Measurements from ENCODE around the gene SEC14L3. TPM values are rescaled to one million over a fixed set of nuclear protein-coding genes. Genes with fewer than 3 reads are reported as not detected.

SEC14L3 gene
- total and polyA plus RNA-seq, 10 of the 15 experiments (the other 5 are each of a cell fraction or from before 2014, with no cell fraction given) = 0.03 TPM; not detected in 9

GRCh38 chr22:30495041-30495784 is 23.4 kb upstream of the SEC14L3 start:
- WGBS (ENCODE audit: insufficient coverage, insufficient replicate concordance, low lambda C conversion rate, missing lambda C conversion rate) = 35% methylated on average over 14 of the region's 14 CpGs
- no peak for FAIRE-seq
- no TSS peak for BruUV-seq (replicated peaks)
- no peak for TF ChIP-seq WRNIP1 (IDR thresholded peaks at IDR 0.05; ENCODE audit: borderline replicate concordance, low read depth, low read length)
- no peaks in the 10 kb centered on the region; a peak in 1 of 4 replicates for H3K27me3 ChIP-seq (replicated peaks in 1 of 2; ENCODE audit: control insufficient read depth in 2 of 2, insufficient read depth in 2 of 2, low read length in 1 of 2)
- H3K4me1 ChIP-seq (ENCODE audit: control insufficient read depth, insufficient read depth, low read length) = no peaks in the 10 kb centered on the region
- no peak overlapping the region for H3K9ac ChIP-seq (ENCODE audit: control insufficient read depth, insufficient read depth, low read length)
- ChIA-PET RAD21 (ENCODE audit: unreplicated experiment) (no interaction called here), SMC1A (ENCODE audit: uncharacterized antibody, unreplicated experiment) (no interaction called here), CTCF (interaction anchor here (0.8 to 2.1 kb wide), 2 partner anchors 9 to 387 kb away, joined by 3 to 5 read pairs; no protein-coding TSS in a partner anchor), POLR2A (no interaction called here)
- H3K4me3 ChIP-seq = no peak overlapping the region
- no peaks in the 10 kb centered on the region for H4K20me1 ChIP-seq (ENCODE audit: control insufficient read depth, insufficient read depth)
- H3K27ac ChIP-seq (ENCODE audit: control insufficient read depth, insufficient read depth) = no peak overlapping the region
- ATAC-seq = no peak
- no peaks in the 10 kb centered on the region for H3K79me2 ChIP-seq (ENCODE audit: control insufficient read depth, insufficient read depth, low read length)
- H2AFZ ChIP-seq (ENCODE audit: control insufficient read depth, low read depth, low read length) = no peak overlapping the region
- H3K9me3 ChIP-seq (replicated peaks; ENCODE audit: control insufficient read depth, insufficient read depth, low read length) = no peaks in the 10 kb centered on the region
- DNase-seq (ENCODE audit: low read depth, low spot score) = no peak
- H3K4me2 ChIP-seq (ENCODE audit: control insufficient read depth, insufficient read depth) = no peak overlapping the region
- intact Hi-C loops (cut with micrococcal nuclease; ENCODE audit: unreplicated experiment) = no loop called here
- no peaks in the 10 kb centered on the region for H3K36me3 ChIP-seq (ENCODE audit: control insufficient read depth in 2 of 2, insufficient read depth in 2 of 2, low read length in 1 of 2)
- in situ Hi-C loops (cut with MboI) = no loop called here

GRCh38 chr22:30492144-30492543 is 20.3 kb upstream of the SEC14L3 start:
- WGBS (ENCODE audit: insufficient coverage, insufficient replicate concordance, low lambda C conversion rate, missing lambda C conversion rate) = 41% methylated on average over 12 of the region's 12 CpGs
- ATAC-seq (no peak), FAIRE-seq (no peak), DNase-seq (ENCODE audit: low read depth, low spot score) (no peak)
- ChIA-PET POLR2A (no interaction called here), RAD21 (ENCODE audit: unreplicated experiment) (no interaction called here), CTCF (no interaction called here), SMC1A (ENCODE audit: uncharacterized antibody, unreplicated experiment) (interaction anchor here (1.2 kb wide), 1 partner anchor 14 kb away, joined by 3 read pairs; no protein-coding TSS in a partner anchor)
- Histone ChIP-seq H3K27ac (ENCODE audit: control insufficient read depth, insufficient read depth) (no peak overlapping the region), H4K20me1 (ENCODE audit: control insufficient read depth, insufficient read depth) (no peaks in the 10 kb centered on the region), H3K27me3 (replicated peaks in 1 of 2; ENCODE audit: control insufficient read depth in 2 of 2, insufficient read depth in 2 of 2, low read length in 1 of 2) (no peaks in the 10 kb centered on the region; a peak in 2 of 4 replicates), H3K9ac (ENCODE audit: control insufficient read depth, insufficient read depth, low read length) (no peak overlapping the region), H3K4me2 (ENCODE audit: control insufficient read depth, insufficient read depth) (no peak overlapping the region), H3K79me2 (ENCODE audit: control insufficient read depth, insufficient read depth, low read length) (no peaks in the 10 kb centered on the region), H3K4me1 (ENCODE audit: control insufficient read depth, insufficient read depth, low read length) (no peaks in the 10 kb centered on the region), H3K4me3 (no peak overlapping the region), H2AFZ (ENCODE audit: control insufficient read depth, low read depth, low read length) (no peak overlapping the region), H3K9me3 (replicated peaks; ENCODE audit: control insufficient read depth, insufficient read depth, low read length) (no peaks in the 10 kb centered on the region), H3K36me3 (ENCODE audit: control insufficient read depth in 2 of 2, insufficient read depth in 2 of 2, low read length in 1 of 2) (no peaks in the 10 kb centered on the region)
- BruUV-seq (replicated peaks) = no TSS peak
- in situ Hi-C loops (cut with MboI) (no loop called here), intact Hi-C loops (cut with micrococcal nuclease; ENCODE audit: unreplicated experiment) (no loop called here)
- TF ChIP-seq SKIL (IDR thresholded peaks at IDR 0.05; ENCODE audit: low read depth, poor library complexity, severe bottlenecking) = no peak
- no peak for TF ChIP-seq MAX (IDR thresholded peaks at IDR 0.05; ENCODE audit: low read depth, low read length)
- no peak for TF ChIP-seq BCL3 (IDR thresholded peaks at IDR 0.05; ENCODE audit: borderline replicate concordance, insufficient read depth, low read depth, low read length, poor library complexity, severe bottlenecking)
- no peak for TF ChIP-seq EED (IDR thresholded peaks at IDR 0.05; ENCODE audit: low read depth)
- TF ChIP-seq RELB (IDR thresholded peaks at IDR 0.05; ENCODE audit: low read depth) = no peak
- TF ChIP-seq TCF7 (IDR thresholded peaks at IDR 0.05; ENCODE audit: borderline replicate concordance) = no peak

Data from GM12878 (cell line).